ENCODE data around the gene ZC3H14. TPM values are rescaled to one million over a fixed set of nuclear protein-coding genes. Genes with fewer than 3 reads are reported as not detected.

ZC3H14 gene
- total RNA-seq, 1 donor from 2014 or later: 38.7 TPM

- intact Hi-C loops (cut with micrococcal nuclease): no loop called here
- ChIA-PET POLR2A (no interaction called here), CTCF (no interaction called here)
- ATAC-seq (ENCODE audit: low read depth): no peak
- Mint-ChIP-seq H3K4me3 (no peak overlapping the region), H3K36me3 (ENCODE audit: low read depth) (peaks cover 89% of the 10 kb centered on the region), H3K4me1 (peaks cover 25% of the 10 kb centered on the region), H3K27ac (no peak overlapping the region), H3K9me3 (no peaks in the 10 kb centered on the region), H3K27me3 (no peaks in the 10 kb centered on the region)
- no peak for DNase-seq
- TF ChIP-seq CTCF (IDR thresholded peaks at IDR 0.05): no peak
These were observed 34.8 kb downstream of the ZC3H14 start for GRCh38 chr14:88597601-88598000.

GRCh38 chr14:88598097-88598675, 35.3 kb downstream of the ZC3H14 start:
- TF ChIP-seq CTCF (IDR thresholded peaks at IDR 0.05): no peak
- Mint-ChIP-seq H3K27ac (no peak overlapping the region), H3K36me3 (ENCODE audit: low read depth) (peaks cover 89% of the 10 kb centered on the region), H3K4me3 (no peak overlapping the region), H3K27me3 (no peaks in the 10 kb centered on the region), H3K4me1 (peaks cover 25% of the 10 kb centered on the region), H3K9me3 (no peaks in the 10 kb centered on the region)
- CTCF ChIA-PET: no interaction called here
- ATAC-seq (ENCODE audit: low read depth): no peak
- POLR2A ChIA-PET: no interaction called here
- DNase-seq: no peak
- intact Hi-C loops (cut with micrococcal nuclease): no loop called here

- Mint-ChIP-seq H3K27me3 (no peaks in the 10 kb centered on the region), H3K27ac (peak overlapping the region; percentile 78), H3K4me3 (peak overlapping the region; percentile 12), H3K4me1 (peaks cover 25% of the 10 kb centered on the region), H3K36me3 (ENCODE audit: low read depth) (peaks cover 92% of the 10 kb centered on the region), H3K9me3 (no peaks in the 10 kb centered on the region)
- intact Hi-C loops (cut with micrococcal nuclease): no loop called here
- ATAC-seq (ENCODE audit: low read depth): no peak
- ChIA-PET CTCF (interaction anchor here (1.0 kb wide), 1 partner anchor 68 kb away, joined by 3 read pairs; no protein-coding TSS in a partner anchor), POLR2A (no interaction called here)
- no peak for DNase-seq
- TF ChIP-seq CTCF (IDR thresholded peaks at IDR 0.05): no peak
These were observed 36.5 kb downstream of the ZC3H14 start for GRCh38 chr14:88599326-88599725.

GRCh38 chr14:88599761-88600439, 37.1 kb downstream of the ZC3H14 start:
- DNase-seq: no peak
- H3K27me3 Mint-ChIP-seq: no peaks in the 10 kb centered on the region
- H3K4me3 Mint-ChIP-seq: peak overlapping the region; percentile 12
- TF ChIP-seq CTCF (IDR thresholded peaks at IDR 0.05): no peak
- CTCF ChIA-PET: interaction anchor here (1.0 kb wide), 1 partner anchor 68 kb away, joined by 3 read pairs; no protein-coding TSS in a partner anchor
- intact Hi-C loops (cut with micrococcal nuclease): loop anchor here (2.0 kb wide), 1 partner anchor 37 kb away; the partner anchor contains the start of gene ZC3H14
- peak overlapping the region; percentile 78 for H3K27ac Mint-ChIP-seq
- H3K36me3 Mint-ChIP-seq (ENCODE audit: low read depth): peaks cover 89% of the 10 kb centered on the region
- peak; percentile 84 for ATAC-seq (ENCODE audit: low read depth)
- H3K9me3 Mint-ChIP-seq: no peaks in the 10 kb centered on the region
- POLR2A ChIA-PET: no interaction called here
- peaks cover 25% of the 10 kb centered on the region for H3K4me1 Mint-ChIP-seq

- peaks cover 86% of the 10 kb centered on the region for H3K36me3 Mint-ChIP-seq (ENCODE audit: low read depth)
- H3K4me3 Mint-ChIP-seq: no peak overlapping the region
- no peaks in the 10 kb centered on the region for H3K27me3 Mint-ChIP-seq
- H3K4me1 Mint-ChIP-seq: peaks cover 17% of the 10 kb centered on the region
- no peaks in the 10 kb centered on the region for H3K9me3 Mint-ChIP-seq
- no peak for TF ChIP-seq CTCF (IDR thresholded peaks at IDR 0.05)
- no peak for DNase-seq
- ChIA-PET CTCF (no interaction called here), POLR2A (no interaction called here)
- no peak overlapping the region for H3K27ac Mint-ChIP-seq
- intact Hi-C loops (cut with micrococcal nuclease): no loop called here
- no peak for ATAC-seq (ENCODE audit: low read depth)
These were observed 41.4 kb downstream of the ZC3H14 start for GRCh38 chr14:88604212-88604611.

All from activated B cell treated with CpG ODN at 0.5 μM for 24 hours (primary cell).